Lung (tissue), 12 donors: ENCODE results near the gene DOCK3. TPM values are rescaled to one million over a fixed set of nuclear protein-coding genes. Genes with fewer than 3 reads are reported as not detected.

Experiments
- ATAC-seq: fragments of 200-7000 bp; cut with Tn5 transposase; one replicate; pipeline ENCODE4 v1.9.1; 2020; ENCODE audit warnings: moderate number of reproducible peaks; ENCODE audit not compliant: insufficient read depth, low FRiP score
- DNase-seq, 3 donors: peaks; one replicate each; pipeline ENCODE4 v3.0.0-alpha.2; 2013 to 2017
- H3K27ac ChIP-seq, 2 donors: one replicate each; pipeline ENCODE4 v1.5.1; 2013; ENCODE audit warnings: mild to moderate bottlenecking in 2 of 2, moderate library complexity in 2 of 2, control low read depth in 1 of 2, inconsistent platforms in 1 of 2, low read depth in 1 of 2, low read length in 1 of 2
- H3K27me3 ChIP-seq, 3 donors: one replicate each; pipeline ENCODE4 v1.5.1; 2013; ENCODE audit warnings: low read length in 2 of 3; ENCODE audit not compliant: control insufficient read depth in 3 of 3, insufficient read depth in 3 of 3
- H3K36me3 ChIP-seq, 4 donors: one replicate each; pipeline ENCODE4 v1.5.1; 2013; ENCODE audit warnings: low read length in 4 of 4, mild to moderate bottlenecking in 1 of 4, moderate library complexity in 1 of 4; ENCODE audit not compliant: control insufficient read depth in 4 of 4, insufficient read depth in 4 of 4
- H3K4me1 ChIP-seq, 5 donors: one replicate each; pipeline ENCODE4 v1.5.1; 2013; ENCODE audit warnings: low read length in 5 of 5, mild to moderate bottlenecking in 2 of 5, moderate library complexity in 1 of 5; ENCODE audit not compliant: control insufficient read depth in 5 of 5, insufficient read depth in 5 of 5
- H3K4me3 ChIP-seq: one replicate; pipeline ENCODE4 v1.5.1; 2013; ENCODE audit warnings: mild to moderate bottlenecking, control low read depth, moderate library complexity
- H3K9ac ChIP-seq, 2 donors: one replicate each; pipeline ENCODE4 v1.5.1; 2013; ENCODE audit warnings: low read length in 2 of 2, control low read depth in 1 of 2; ENCODE audit not compliant: insufficient read depth in 1 of 2
- H3K9me3 ChIP-seq, 4 donors: one replicate each; pipeline ENCODE4 v1.5.1; 2013; ENCODE audit warnings: low read length in 3 of 4, mild to moderate bottlenecking in 1 of 4, moderate library complexity in 1 of 4; ENCODE audit not compliant: control insufficient read depth in 4 of 4, insufficient read depth in 3 of 4
- CTCF ChIP-seq: IDR thresholded peaks from 2 replicates; pipeline ENCODE4 v1.5.1; 2012; ENCODE audit warnings: mild to moderate bottlenecking; ENCODE audit errors: control extremely low read depth, extremely low read depth
- WGBS, 2 donors: extraction: QIAGEN DNeasy Blood & Tissue Kit; methylation state at CpG; one replicate each; pipeline ENCODE4 v1.1.7; 2013; 5-methylcytosine and 5-hydroxymethylcytosine counted together
- polyA plus RNA-seq, 2 donors: library from polyadenylated mRNA; stranded (reverse); fragments of 200-250 nt; gene quantifications; one replicate each; pipeline ENCODE4 v1.2.1, GENCODE V29; 2013
- total RNA-seq, 2 donors: library from RNA; depleted of rRNA in 1 of 2; stranded (reverse); fragments of >200 nt in 1 of 2; gene quantifications; one replicate each; pipeline ENCODE4 v1.2.1, GENCODE V29; 2014 to 2021
- donor health status: control.
- donor health status: control.
- donor health status: Bipolar disorder and iron deficiency.
- donor health status: healthy.
- donor health status: DM: yes; HTN: yes; CAD: no.

The DOCK3 gene
- total and polyA plus RNA-seq, 4 donors, result 0.06 to 1.4 (median 0.34) TPM

- Histone ChIP-seq H3K4me1 (peaks cover 0 to 8% (median 4%) of the 10 kb centered on the region in 5 donors), H3K4me3 (no peak overlapping the region), H3K9ac (no peak overlapping the region), H3K36me3 (peaks cover 0 to 26% (median 8%) of the 10 kb centered on the region in 4 donors), H3K9me3 (no peaks in the 10 kb centered on the region), H3K27me3 (no peaks in the 10 kb centered on the region), H3K27ac (peak overlapping the region in 1 of 2 donors; percentile 65)
- WGBS, 2 donors, result 82 to 87% methylated on average over 4 of the region's 4 CpGs
- DNase-seq, result peak in 1 of 3 donors; percentile 36
- no peak for ATAC-seq
- TF ChIP-seq CTCF, result no peak
These were observed 37.7 kb upstream of the DOCK3 start for GRCh38 chr3:50637011-50637410.

- Histone ChIP-seq H3K36me3 (peaks cover 0 to 30% (median 12%) of the 10 kb centered on the region in 4 donors), H3K27ac (peak overlapping the region in 1 of 2 donors; percentile 70), H3K9me3 (no peaks in the 10 kb centered on the region), H3K4me1 (peaks cover 0 to 4% (median 3%) of the 10 kb centered on the region in 5 donors), H3K4me3 (no peak overlapping the region), H3K9ac (no peak overlapping the region), H3K27me3 (no peaks in the 10 kb centered on the region)
- 60 to 62% methylated on average over 3 of the region's 3 CpGs for WGBS, 2 donors
- no peak for TF ChIP-seq CTCF
- DNase-seq (no peak), ATAC-seq (no peak)
These were observed 36.8 kb upstream of the DOCK3 start for GRCh38 chr3:50637945-50638344.

GRCh38 chr3:50639055-50639494 lies 35.7 kb upstream of the DOCK3 start:
- Histone ChIP-seq H3K9ac (no peak overlapping the region), H3K4me1 (peaks cover 2 to 15% (median 3%) of the 10 kb centered on the region in 5 donors), H3K27me3 (no peaks in the 10 kb centered on the region), H3K27ac (peak overlapping the region in 1 of 2 donors; percentile 76), H3K9me3 (no peaks in the 10 kb centered on the region), H3K4me3 (no peak overlapping the region), H3K36me3 (peaks cover 1 to 40% (median 12%) of the 10 kb centered on the region in 4 donors)
- TF ChIP-seq CTCF, result no peak
- WGBS, 2 donors, result 89 to 95% methylated on average over 6 of the region's 6 CpGs
- ATAC-seq, result no peak
- no peak for DNase-seq

- no peak for TF ChIP-seq CTCF
- Histone ChIP-seq H3K27me3 (no peaks in the 10 kb centered on the region), H3K4me1 (peaks cover 0 to 18% (median 10%) of the 10 kb centered on the region in 5 donors), H3K9me3 (no peaks in the 10 kb centered on the region), H3K27ac (no peak overlapping the region), H3K36me3 (peaks cover 3 to 66% (median 12%) of the 10 kb centered on the region in 4 donors), H3K4me3 (no peak overlapping the region), H3K9ac (no peak overlapping the region)
- ATAC-seq (no peak), DNase-seq (no peak)
- WGBS, 2 donors, result 94 to 97% methylated on average over 1 of the region's 1 CpG
These were observed 32.3 kb upstream of the DOCK3 start for GRCh38 chr3:50642382-50642781.
